MM.1S (cell line): ENCODE results near the gene AEBP1.

Experiments used
- DNase-seq: peaks from one replicate; pipeline ENCODE4 v3.0.0-alpha.2; 2015
- H2AFZ ChIP-seq: fragments of 300-600 bp; sonication (generic); 2 replicates; pipeline ENCODE4 v1.6.0; 2016; ENCODE audit warnings: antibody characterized with exemption, low read length
- H3F3A ChIP-seq: fragments of 300-600 bp; sonication (generic); 2 replicates; pipeline ENCODE4 v1.6.1; 2016; ENCODE audit warnings: mild to moderate bottlenecking, antibody characterized with exemption, low read length, moderate library complexity, mixed read lengths; ENCODE audit not compliant: insufficient read depth
- H3K27ac ChIP-seq: fragments of 300-600 bp; sonication (generic); 2 replicates; pipeline ENCODE4 v1.5.1; 2016; ENCODE audit warnings: mild to moderate bottlenecking, low read length
- H3K27me3 ChIP-seq: fragments of 300-600 bp; sonication (generic); replicated peaks from 2 replicates; pipeline ENCODE4 v1.6.0; 2016; ENCODE audit warnings: low read length; ENCODE audit not compliant: insufficient read depth
- H3K36me3 ChIP-seq: fragments of 300-600 bp; sonication (generic); replicated peaks from 2 replicates; pipeline ENCODE4 v1.6.1; 2016; ENCODE audit warnings: mild to moderate bottlenecking, low read length, mixed read lengths; ENCODE audit not compliant: insufficient read depth
- H3K4me1 ChIP-seq: fragments of 300-600 bp; sonication (generic); 2 replicates; pipeline ENCODE4 v1.6.1; 2016; ENCODE audit warnings: low read length, mixed read lengths
- H3K4me2 ChIP-seq: fragments of 300-600 bp; sonication (generic); 2 replicates; pipeline ENCODE4 v1.6.0; 2016; ENCODE audit warnings: low read depth, low read length
- H3K4me3 ChIP-seq: fragments of 300-600 bp; sonication (generic); 2 replicates; pipeline ENCODE4 v1.5.1; 2016; ENCODE audit warnings: low read length, mixed read lengths
- H3K79me2 ChIP-seq: fragments of 300-600 bp; sonication (generic); 2 replicates; pipeline ENCODE4 v1.6.1; 2016; ENCODE audit warnings: mixed run types, low read length, mixed read lengths
- H3K9ac ChIP-seq: fragments of 300-600 bp; sonication (generic); 2 replicates; pipeline ENCODE4 v1.6.1; 2016; ENCODE audit warnings: low read length, mixed read lengths
- H3K9me2 ChIP-seq: fragments of 300-600 bp; sonication (generic); replicated peaks from 2 replicates; pipeline ENCODE4 v1.6.1; 2016; ENCODE audit warnings: mild to moderate bottlenecking, low read length, mixed read lengths; ENCODE audit not compliant: insufficient read depth
- H3K9me3 ChIP-seq: fragments of 300-600 bp; sonication (generic); replicated peaks from 2 replicates; pipeline ENCODE4 v1.6.1; 2016; ENCODE audit warnings: mild to moderate bottlenecking, low read length, mixed read lengths; ENCODE audit not compliant: insufficient read depth
- H4K20me1 ChIP-seq: fragments of 300-600 bp; sonication (generic); 2 replicates; pipeline ENCODE4 v1.6.1; 2016; ENCODE audit warnings: mild to moderate bottlenecking, low read length, moderate library complexity, mixed read lengths; ENCODE audit not compliant: insufficient read depth
- EZH2 ChIP-seq: fragments of 300-600 bp; sonication (generic); optimal IDR thresholded peaks from 2 replicates; pipeline ENCODE3; 2017; ENCODE audit warnings: low read depth, mild to moderate bottlenecking, antibody characterized with exemption, low read length, mixed read lengths
- EZH2phosphoT487 ChIP-seq: fragments of 300-600 bp; sonication (generic); IDR thresholded peaks from 2 replicates; pipeline ENCODE4 v1.6.1; 2018; ENCODE audit warnings: antibody characterized with exemption, low read length
- TF ChIP-seq, protein P1 (sequence below): fragments of 300-600 bp; sonication (generic); IDR thresholded peaks from 2 replicates; pipeline ENCODE4 v1.5.1; 2016; ENCODE audit warnings: antibody characterized with exemption, low read length, mixed read lengths

Gene AEBP1

DNA sequence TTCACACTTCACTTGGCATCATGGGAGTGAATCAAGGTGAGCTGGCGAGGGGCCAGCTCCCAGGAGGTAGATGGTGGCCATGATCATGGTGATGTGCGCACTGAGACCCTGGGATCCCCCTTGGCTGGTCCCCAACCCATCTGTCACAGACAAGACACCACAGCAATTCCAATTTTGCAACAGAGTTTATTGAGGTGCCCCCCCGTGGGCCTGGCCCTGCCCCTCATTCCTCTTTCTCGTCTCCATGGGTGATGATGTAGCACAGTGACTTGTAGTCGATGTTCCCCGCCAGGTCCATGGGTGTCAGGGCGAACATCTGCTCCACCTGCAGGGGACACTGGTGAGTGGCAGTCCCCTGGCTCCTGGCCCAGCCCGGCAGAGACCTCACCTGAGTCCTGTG is 34.6 kb downstream of the AEBP1 start:
- TF ChIP-seq EZH2phosphoT487 (no peak), EZH2 (no peak)
- TF ChIP-seq, protein P1, sequence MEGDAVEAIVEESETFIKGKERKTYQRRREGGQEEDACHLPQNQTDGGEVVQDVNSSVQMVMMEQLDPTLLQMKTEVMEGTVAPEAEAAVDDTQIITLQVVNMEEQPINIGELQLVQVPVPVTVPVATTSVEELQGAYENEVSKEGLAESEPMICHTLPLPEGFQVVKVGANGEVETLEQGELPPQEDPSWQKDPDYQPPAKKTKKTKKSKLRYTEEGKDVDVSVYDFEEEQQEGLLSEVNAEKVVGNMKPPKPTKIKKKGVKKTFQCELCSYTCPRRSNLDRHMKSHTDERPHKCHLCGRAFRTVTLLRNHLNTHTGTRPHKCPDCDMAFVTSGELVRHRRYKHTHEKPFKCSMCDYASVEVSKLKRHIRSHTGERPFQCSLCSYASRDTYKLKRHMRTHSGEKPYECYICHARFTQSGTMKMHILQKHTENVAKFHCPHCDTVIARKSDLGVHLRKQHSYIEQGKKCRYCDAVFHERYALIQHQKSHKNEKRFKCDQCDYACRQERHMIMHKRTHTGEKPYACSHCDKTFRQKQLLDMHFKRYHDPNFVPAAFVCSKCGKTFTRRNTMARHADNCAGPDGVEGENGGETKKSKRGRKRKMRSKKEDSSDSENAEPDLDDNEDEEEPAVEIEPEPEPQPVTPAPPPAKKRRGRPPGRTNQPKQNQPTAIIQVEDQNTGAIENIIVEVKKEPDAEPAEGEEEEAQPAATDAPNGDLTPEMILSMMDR = no peak
- Histone ChIP-seq H2AFZ (no peak overlapping the region), H4K20me1 (no peaks in the 10 kb centered on the region), H3K9me2 (no peaks in the 10 kb centered on the region), H3K4me1 (no peaks in the 10 kb centered on the region), H3K27me3 (no peaks in the 10 kb centered on the region), H3K9ac (no peak overlapping the region), H3K36me3 (no peaks in the 10 kb centered on the region), H3K4me2 (no peak overlapping the region), H3K27ac (no peak overlapping the region), H3K9me3 (no peaks in the 10 kb centered on the region), H3K79me2 (no peaks in the 10 kb centered on the region), H3K4me3 (no peak overlapping the region), H3F3A (no peaks in the 10 kb centered on the region)
- no peak for DNase-seq

DNA sequence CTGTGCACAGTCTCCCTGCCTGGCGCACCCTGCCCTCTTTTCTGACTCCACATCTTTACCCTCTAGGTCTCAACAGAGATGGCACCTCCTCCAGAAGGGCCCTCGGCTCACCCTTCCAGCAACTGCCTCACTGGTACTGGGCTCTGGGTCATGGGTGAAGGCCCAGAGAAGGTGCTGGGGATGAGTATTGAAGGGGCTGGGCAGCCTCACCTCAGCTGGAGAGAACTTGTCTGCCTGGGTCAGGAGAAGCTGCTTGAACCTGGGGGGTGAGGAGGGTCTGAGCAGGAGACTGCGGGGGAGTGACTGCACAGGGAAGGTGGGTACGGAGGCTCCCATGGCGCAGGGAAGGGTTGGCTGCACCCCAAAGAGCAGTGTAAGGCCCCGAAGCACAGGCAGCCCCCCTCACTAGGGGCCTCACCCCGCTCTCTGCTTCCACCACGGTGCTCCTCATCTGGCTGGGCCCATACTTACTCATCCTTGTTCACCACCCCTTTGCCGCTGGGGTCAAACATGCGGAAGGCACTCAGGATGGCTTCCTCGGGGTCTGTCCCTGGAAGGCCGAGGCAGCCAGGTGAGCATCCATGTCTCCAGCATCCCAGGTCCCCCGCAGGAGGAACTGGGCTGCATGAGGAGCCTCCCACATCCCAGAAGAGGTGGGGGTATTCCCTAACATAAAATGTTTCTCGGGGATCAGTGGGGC is 35.3 kb downstream of the AEBP1 start:
- Histone ChIP-seq H3K9me2 (no peaks in the 10 kb centered on the region), H3K27me3 (0 out of 2 replicates have a peak, but pooled peaks cover 4% of the 10 kb centered on the region), H4K20me1 (no peaks in the 10 kb centered on the region), H3K36me3 (no peaks in the 10 kb centered on the region), H3K9me3 (no peaks in the 10 kb centered on the region), H3K4me1 (no peaks in the 10 kb centered on the region), H3K79me2 (no peaks in the 10 kb centered on the region), H3K9ac (no peak overlapping the region), H3K4me3 (no peak overlapping the region), H2AFZ (no peak overlapping the region), H3K27ac (no peak overlapping the region), H3F3A (no peaks in the 10 kb centered on the region), H3K4me2 (no peak overlapping the region)
- TF ChIP-seq EZH2phosphoT487 (no peak), EZH2 (no peak)
- TF ChIP-seq, protein P1 = no peak
- DNase-seq = no peak

DNA sequence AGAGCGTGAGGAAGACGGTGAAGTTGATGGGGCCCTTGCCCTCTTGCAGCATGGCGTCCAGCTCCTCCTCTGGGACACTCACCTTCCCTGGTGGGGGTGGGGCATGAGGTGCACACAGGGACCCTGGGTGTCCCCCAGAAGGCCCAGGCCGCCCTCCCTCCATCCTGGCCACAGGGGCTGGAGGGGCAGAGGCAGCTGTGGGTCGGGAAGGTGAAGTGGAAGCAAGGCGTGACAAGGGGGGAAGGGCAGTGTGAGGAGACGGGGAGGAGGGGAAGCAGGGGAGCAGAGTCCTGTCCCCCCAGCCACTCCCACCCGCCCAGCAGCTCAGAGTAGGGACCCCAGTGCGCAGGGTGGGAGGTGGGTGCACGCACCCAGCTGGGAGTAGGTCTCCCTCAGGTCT is 36.2 kb downstream of the AEBP1 start:
- no peak overlapping the region for H3K4me3 ChIP-seq
- H2AFZ ChIP-seq = no peak overlapping the region
- no peaks in the 10 kb centered on the region for H3F3A ChIP-seq

More for the DNA sequence above, 36.2 kb downstream of the AEBP1 start:
- no peaks in the 10 kb centered on the region for H3K36me3 ChIP-seq
- H3K27ac ChIP-seq = no peak overlapping the region
- TF ChIP-seq EZH2 (no peak), EZH2phosphoT487 (no peak)
- TF ChIP-seq, protein P1 = no peak
- H4K20me1 ChIP-seq = no peaks in the 10 kb centered on the region
- H3K27me3 ChIP-seq = 0 out of 2 replicates have a peak, but pooled peaks cover 6% of the 10 kb centered on the region
- H3K79me2 ChIP-seq = no peaks in the 10 kb centered on the region
- no peak for DNase-seq
- no peaks in the 10 kb centered on the region for H3K4me1 ChIP-seq
- H3K4me2 ChIP-seq = no peak overlapping the region
- no peaks in the 10 kb centered on the region for H3K9me2 ChIP-seq
- H3K9ac ChIP-seq = no peak overlapping the region
- no peaks in the 10 kb centered on the region for H3K9me3 ChIP-seq
